HL-60 (cell line): ENCODE data around the gene MIPOL1.

Experiments
- CTCF ChIP-seq: IDR thresholded peaks from one replicate; pipeline ENCODE4 v1.5.1; 2011; ENCODE audit warnings: low read length, control low read depth, inconsistent platforms; ENCODE audit not compliant: insufficient read depth
- POLR2AphosphoS5 ChIP-seq: IDR thresholded peaks from 2 replicates; pipeline ENCODE4 v1.6.1; 2012; ENCODE audit warnings: low read depth
- REST ChIP-seq: IDR thresholded peaks from 2 replicates; pipeline ENCODE4 v1.6.1; 2012; ENCODE audit warnings: low read depth; ENCODE audit not compliant: insufficient replicate concordance

- TF ChIP-seq CTCF = no peak
- TF ChIP-seq POLR2AphosphoS5 = no peak
- TF ChIP-seq REST = no peak
Measured at GRCh38 chr14:37157987-37158386, 39.8 kb upstream of the MIPOL1 start.
